ENCODE results near the gene FAM169A. TPM values are rescaled to one million over a fixed set of nuclear protein-coding genes. Genes with fewer than 3 reads are reported as not detected.
"Not testable (repeated sequence)": the region's sequence is repeated elsewhere in the genome, so short reads cannot be mapped to it uniquely, and the experiment has no call there.

Gene FAM169A, protein sequence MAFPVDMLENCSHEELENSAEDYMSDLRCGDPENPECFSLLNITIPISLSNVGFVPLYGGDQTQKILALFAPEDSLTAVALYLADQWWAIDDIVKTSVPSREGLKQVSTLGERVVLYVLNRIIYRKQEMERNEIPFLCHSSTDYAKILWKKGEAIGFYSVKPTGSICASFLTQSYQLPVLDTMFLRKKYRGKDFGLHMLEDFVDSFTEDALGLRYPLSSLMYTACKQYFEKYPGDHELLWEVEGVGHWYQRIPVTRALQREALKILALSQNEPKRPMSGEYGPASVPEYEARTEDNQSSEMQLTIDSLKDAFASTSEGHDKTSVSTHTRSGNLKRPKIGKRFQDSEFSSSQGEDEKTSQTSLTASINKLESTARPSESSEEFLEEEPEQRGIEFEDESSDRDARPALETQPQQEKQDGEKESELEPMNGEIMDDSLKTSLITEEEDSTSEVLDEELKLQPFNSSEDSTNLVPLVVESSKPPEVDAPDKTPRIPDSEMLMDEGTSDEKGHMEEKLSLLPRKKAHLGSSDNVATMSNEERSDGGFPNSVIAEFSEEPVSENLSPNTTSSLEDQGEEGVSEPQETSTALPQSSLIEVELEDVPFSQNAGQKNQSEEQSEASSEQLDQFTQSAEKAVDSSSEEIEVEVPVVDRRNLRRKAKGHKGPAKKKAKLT
- total RNA-seq = 6.5 TPM
- long read RNA-seq, full-length matches to known transcripts = 2 of 7 reads
- long read RNA-seq, partial matches to known transcripts = 0 of 7 reads
- long read RNA-seq, other reads (novel, unspliced or antisense) = 5 of 7 reads

DNA sequence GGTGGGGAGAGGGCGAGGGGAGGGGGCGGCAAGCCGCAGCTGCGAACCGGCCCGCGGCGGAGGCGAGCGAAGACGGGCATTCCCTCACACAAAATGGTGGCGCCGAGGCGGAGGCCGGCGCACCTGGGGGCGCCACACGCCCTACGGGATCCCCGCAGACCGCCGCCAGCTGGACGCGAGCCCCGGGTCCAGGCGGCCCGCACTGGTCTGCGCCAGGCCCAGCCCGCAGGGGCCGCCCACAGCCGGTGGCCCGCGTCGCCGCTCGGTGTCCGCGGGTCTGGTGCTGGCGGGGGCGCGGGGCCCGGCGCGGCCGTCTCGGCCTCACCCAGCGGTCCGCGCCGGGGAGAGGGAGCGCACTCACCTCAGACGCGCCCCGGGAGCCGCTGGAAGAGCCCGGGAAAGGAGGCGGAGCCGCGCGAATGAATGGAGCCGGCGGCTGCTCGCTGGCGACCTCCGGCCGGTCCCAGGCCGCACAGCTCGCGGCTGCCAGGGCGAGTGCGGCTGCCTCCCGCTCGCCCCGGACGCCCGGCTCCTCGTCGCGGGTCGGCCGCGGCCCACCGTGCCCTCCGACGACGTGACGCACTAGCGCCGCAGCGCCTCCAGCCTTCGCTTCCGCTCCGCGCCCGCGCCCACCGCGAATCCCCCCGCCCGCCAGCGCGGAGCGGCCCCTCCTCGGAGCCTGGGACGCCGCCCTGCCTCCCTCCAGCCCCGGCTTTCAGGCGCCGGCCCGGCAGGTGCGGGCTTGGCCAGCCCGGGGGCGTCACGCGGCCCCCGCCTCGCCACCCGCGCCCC, at the start of gene FAM169A:
TSS of gene FAM169A (minus strand) at position 584 of the 792 bp plus-strand sequence. CDS start 24,711 bp downstream, outside the sequence.
- DNase-seq (ENCODE audit: low spot score) = no peak
- intact Hi-C loops (cut with DNase I) = no loop called here

DNA sequence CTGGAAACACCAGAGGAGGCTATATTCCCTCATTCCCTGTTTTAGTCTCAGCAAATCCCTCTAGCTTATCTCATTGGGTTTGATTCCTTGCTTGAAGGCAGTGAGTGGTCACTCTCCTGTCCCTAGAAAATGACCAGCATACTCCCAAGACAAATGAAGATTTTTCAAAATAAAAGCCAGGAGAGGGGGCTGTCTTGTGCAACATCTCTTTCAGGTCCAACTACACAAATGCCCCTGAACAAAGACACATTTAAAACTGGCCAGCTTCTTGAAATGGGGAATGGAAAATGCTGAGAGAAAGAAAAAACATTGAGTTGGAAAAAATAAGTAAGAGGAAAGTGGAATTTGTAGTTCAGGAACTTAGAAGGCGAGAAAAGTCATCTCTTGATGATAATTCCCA, 49.3 kb upstream of the FAM169A start:
- intact Hi-C loops (cut with DNase I) = loop anchor here (5.0 kb wide), 1 partner anchor 243 kb away; no protein-coding TSS in a partner anchor
- DNase-seq (ENCODE audit: low spot score) = no peak

DNA sequence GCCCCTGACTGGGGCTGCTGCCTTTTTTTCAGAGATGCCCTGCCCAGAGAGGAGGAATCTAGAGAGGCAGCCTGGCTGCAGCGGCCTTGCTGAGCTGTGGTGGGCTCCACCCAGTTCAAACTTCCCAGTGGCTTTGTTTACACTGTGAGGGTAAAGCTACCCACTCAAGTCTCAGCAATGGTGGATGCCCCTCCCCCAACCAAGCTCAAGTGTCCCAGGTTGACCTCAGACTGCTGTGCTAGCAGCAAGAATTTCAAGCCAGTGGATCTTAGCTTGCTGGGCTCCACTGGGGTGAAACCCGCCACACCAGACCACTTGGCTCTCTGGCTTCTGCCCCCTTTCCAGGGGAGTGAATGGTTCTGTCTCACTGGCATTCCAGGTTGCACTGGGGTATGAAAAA, 45.2 kb upstream of the FAM169A start:
- DNase-seq (ENCODE audit: low spot score); intact Hi-C loops (cut with DNase I): not testable (repeated sequence)

DNA sequence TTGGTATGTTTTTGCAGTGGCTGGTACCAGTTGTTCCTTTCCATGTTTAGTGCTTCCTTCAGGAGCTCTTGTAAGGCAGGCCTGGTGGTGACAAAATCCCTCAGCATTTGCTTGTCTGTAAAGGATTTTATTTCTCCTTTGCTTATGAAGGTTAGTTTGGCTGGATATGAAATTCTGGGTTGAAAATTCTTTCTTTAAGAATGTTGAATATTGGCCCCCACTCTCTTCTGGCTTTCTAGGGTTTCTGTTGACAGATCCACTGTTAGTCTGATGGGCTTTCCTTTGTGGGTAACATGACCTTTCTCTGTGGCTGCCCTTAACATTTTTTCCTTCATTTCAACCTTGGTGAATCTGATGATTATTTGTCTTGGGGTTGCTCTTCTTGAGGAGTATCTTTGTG, 43.7 kb upstream of the FAM169A start:
- intact Hi-C loops (cut with DNase I); DNase-seq (ENCODE audit: low spot score): not testable (repeated sequence)

DNA sequence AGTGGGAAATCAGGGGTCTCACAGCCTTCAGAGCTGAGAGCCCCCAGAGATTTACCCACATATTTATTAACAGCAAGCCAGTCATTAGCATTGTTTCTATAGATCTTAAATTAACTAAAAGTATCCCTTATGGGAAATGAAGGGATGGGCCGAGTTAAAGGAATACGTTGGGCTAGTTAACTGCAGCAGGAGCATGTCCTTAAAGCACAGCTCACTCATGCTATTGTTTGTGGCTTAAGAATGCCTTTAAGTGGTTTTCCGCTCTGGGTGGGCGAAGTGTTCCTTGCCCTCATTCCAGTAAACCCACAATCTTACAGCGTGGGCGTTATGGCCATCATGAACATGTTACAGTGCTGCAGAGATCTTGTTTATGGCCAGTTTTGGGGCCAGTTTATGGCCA, 42.0 kb upstream of the FAM169A start:
- DNase-seq (ENCODE audit: low spot score); intact Hi-C loops (cut with DNase I): not testable (repeated sequence)

DNA sequence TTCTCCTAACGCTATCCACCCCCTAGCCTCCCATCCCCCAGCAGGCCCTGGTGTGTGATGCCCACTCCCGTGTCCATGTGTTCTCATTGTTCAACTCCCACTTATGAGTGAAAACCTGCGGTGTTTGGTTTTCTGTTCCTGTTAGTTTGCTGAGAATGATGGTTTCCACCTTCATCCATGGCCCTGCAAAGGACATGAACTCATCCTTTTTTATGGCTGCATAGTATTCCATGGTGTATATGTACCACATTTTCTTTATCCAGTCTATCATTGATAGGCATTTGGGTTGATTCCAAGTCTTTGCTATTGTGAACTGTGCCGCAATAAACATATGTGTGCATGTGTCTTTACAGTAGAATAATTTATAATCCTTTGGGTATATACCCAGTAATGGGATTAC, 38.5 kb upstream of the FAM169A start:
- intact Hi-C loops (cut with DNase I); DNase-seq (ENCODE audit: low spot score): not testable (repeated sequence)

DNA sequence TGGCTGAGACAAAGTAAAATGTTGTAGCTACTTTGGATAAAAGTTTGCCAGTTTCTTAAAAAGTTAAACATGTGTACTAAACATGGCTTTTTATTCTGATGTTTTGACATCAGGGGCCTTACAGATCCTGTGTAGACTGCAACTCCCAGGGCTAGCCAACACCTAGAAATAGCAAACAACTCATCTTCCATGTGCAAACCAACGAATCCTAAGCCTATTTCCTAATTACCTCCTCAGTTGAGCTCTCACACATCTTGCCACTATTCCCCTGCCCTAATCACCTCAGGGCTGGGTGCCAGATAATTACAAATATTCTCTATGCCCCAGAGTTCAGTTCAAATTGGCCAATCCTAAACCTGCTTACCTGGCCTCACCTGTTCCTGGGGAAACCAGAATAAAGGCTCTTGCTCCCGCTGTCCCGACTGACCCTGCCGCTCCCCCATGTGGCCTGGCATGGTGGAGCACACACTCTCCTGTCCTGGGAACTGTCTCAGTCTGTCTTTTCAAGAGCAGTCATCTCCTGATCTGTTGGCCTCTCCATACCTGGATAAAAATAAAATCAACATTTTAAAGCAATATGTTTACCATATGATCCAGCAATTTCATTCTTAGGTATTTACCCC, 37.1 kb upstream of the FAM169A start:
- intact Hi-C loops (cut with DNase I) = no loop called here
- no peak for DNase-seq (ENCODE audit: low spot score)

DNA sequence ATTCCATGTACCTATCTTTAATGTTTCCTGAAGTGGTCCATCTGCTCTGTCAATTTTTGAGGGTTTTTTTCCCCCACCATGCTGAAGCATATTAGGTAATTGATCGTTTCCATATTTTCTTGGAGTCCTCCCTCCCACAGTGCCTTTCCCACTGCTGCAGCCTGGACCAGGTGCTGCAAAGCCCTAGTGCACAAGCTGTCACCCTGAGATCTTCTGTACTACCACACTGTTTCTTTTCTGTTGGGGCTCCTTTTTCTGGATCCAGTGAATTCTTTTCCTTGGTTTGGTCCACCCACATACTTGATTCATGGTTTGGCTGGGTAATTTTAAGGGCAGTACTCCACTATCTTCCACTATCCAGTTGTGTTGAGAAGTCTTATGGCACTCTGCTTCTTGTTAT, 30.9 kb upstream of the FAM169A start:
- intact Hi-C loops (cut with DNase I) = no loop called here
- DNase-seq (ENCODE audit: low spot score) = no peak

DNA sequence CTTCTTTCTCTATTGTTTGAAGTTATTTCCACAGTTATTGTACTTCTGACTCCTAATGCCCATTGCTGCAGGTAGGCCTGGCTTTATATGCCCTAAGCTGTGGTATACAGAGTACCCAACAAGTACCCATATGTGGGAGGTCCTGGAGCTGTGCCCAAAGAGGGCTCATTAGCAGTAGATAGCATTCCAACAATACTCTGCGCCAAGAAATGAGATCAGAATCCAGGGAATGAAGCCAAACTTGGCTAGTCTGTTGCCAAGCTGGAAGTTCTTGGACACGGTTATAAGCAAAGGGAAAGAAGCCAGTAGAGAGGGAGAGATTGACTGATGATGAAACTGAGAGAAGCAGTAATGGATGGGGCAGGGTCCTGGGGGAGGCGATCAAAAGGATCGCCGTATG, 29.7 kb upstream of the FAM169A start:
- intact Hi-C loops (cut with DNase I) = no loop called here
- DNase-seq (ENCODE audit: low spot score) = peak; percentile 85

DNA sequence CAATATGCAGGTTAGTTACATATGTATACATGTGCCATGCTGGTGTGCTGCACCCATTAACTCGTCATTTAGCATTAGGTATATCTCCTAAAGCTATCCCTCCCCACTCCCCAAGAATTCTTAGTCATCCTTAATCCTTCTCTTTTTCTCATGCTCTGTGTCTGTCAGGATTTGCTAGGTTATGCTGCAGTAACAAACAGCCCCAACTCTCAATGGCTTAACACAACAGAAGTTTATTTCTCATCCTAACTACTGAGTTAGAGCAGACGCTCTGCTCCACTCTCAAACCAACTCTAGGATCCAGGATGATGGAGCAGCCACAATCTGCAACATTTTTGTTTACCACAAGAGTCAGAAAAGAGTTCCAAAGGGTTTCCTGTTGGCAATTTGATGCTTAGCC, 28.2 kb upstream of the FAM169A start:
- no peak for DNase-seq (ENCODE audit: low spot score)
- intact Hi-C loops (cut with DNase I) = no loop called here

DNA sequence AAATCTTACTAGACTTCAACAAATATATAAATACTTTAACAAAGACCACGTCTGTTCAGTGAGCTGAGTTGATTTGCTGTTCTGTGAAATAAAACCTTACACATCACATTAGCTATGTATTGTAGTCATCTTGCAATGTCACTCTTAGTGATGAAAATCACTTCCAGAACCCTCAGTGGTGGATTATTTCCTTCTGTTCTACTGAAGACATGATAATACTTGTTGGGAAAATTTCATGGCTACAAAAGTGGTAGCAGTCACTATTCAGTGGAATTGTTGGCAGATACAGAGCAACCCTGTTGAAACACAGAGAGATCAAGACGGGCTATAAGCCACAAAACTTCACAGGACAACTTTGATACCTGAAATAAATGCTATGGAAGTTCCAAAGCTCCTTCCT, 26.7 kb upstream of the FAM169A start:
- intact Hi-C loops (cut with DNase I) = no loop called here
- no peak for DNase-seq (ENCODE audit: low spot score)

DNA sequence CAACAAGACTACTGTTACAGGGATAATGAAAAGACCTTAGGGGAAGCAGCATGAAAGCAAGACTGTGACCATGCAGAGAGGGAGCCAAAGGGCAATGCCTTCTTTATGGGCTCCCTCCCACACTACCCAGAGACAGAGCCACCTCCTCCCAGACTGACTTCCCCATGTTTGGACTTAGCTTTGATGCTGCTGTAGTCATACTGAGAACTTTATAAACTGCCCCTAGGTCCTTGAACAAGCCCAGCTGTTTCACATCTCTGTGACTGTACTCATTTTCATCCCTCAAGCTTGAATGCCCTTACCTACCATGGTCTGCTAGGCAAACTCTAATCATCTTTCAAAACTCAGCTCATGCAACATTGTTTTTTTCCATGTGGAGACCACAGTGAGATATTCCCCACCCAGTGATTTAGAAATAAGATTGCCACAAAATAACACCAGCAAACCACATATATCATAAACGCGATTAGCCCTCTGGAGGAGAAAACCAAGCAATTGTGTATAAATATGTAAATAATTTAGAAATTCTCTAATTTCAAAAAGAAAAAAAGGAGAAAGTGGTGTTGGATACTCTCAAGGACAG, 23.4 kb upstream of the FAM169A start:
- DNase-seq (ENCODE audit: low spot score) = no peak
- intact Hi-C loops (cut with DNase I) = no loop called here

DNA sequence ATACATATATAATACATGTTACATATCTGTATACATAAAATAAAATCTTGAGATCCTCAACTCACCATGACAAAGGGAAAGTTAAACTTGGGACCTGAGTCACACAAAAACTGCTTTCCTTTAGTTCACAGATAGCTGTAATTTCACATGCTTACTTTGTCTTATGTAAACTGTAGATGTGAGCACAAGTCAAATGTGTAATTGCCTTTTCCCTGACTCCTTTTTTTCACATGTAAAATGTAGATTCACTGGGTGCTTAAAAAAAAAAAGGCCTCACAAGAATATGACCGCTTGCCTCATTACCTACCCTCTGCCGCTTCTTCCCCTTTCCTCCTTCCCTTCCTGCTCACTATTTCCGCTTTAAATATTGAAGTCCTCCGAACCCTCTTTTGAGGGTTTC, 21.9 kb upstream of the FAM169A start:
- intact Hi-C loops (cut with DNase I) = no loop called here
- DNase-seq (ENCODE audit: low spot score) = no peak

DNA sequence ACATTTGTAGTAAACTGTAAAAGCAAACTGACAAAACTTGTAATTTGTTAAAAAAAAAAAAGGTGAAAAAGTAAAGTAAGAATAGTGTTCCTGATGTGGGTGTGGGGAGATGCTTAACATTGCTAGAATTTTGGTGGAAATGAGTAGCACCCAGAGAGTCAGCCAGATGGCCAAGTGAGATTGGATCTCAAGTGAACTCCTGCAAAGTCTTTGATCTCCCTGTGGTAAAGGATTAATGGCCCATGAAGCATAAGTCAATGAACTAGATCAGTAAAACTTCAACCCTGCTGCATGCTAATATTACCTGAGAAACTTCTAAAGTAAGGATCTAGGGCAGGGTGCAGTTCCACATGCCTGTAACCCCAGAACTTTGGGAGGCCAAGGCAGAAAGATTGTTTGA, 19.0 kb upstream of the FAM169A start:
- DNase-seq (ENCODE audit: low spot score) = no peak
- intact Hi-C loops (cut with DNase I) = no loop called here

DNA sequence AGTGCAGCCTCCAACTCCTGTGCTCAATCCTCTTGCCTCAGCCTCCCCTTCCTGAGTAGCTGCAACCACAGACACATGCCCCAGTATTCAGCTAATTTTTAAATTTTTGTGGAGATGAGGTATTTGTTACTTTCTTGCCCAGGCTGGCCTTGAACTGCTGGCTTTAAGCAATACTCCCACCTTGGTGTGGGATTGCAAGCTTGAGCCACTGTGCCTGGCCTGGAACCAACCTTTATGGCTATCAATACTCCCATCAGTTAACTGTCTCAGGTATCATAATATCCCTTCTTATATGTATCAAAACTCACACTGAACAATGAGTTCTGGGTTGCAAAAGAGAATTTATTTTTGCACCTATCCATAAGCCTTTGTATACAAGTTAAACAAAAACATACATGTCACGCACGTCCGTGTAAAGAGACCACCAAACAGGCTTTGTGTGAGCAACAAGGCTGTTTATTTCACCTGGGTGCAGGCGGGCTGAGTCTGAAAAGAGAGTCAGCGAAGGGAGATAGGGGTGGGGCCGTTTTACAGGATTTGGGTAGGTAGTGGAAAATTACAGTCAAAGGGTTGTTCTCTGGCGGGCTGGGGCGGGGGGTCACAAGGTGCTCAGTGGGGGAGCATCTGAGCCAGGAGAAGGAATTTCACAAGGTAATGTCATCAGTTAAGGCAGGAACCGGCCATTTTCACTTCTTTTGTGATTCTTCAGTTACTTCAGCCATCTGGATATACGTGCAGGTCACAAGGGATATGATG, 16.4 kb upstream of the FAM169A start:
- intact Hi-C loops (cut with DNase I); DNase-seq (ENCODE audit: low spot score): not testable (repeated sequence)

DNA sequence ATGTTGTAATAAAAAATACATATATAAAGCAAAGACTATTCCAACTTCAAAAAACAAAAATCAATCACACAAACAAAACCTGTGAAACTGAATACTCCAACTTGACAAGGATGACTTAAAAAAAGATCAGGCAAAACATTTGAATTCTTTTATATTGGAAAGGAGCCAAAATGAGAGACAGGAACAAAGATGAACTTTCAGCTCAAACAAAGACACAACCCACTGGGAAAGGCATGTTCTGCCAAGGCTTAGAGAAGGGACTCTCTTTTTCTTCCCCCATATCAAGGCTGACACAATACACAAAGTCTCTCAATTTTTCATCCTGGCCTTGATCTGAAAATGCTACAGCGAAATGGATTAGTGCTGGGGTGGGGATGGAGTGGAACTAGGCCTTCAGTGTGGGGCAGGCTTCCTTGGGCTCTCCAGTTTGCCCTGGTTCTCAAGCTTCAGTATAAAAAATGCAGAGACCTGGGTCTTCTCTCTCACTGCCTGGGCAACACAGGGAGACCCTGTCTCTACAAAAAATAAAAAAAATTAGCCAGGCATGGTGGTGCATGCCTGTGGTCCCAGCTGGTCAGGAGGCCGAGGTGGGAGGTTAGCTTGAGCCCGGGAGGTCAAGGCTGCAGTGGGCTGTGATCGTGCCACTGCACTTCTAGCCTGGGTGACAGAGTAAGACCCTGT, 11.6 kb upstream of the FAM169A start:
- no peak for DNase-seq (ENCODE audit: low spot score)
- intact Hi-C loops (cut with DNase I) = no loop called here

DNA sequence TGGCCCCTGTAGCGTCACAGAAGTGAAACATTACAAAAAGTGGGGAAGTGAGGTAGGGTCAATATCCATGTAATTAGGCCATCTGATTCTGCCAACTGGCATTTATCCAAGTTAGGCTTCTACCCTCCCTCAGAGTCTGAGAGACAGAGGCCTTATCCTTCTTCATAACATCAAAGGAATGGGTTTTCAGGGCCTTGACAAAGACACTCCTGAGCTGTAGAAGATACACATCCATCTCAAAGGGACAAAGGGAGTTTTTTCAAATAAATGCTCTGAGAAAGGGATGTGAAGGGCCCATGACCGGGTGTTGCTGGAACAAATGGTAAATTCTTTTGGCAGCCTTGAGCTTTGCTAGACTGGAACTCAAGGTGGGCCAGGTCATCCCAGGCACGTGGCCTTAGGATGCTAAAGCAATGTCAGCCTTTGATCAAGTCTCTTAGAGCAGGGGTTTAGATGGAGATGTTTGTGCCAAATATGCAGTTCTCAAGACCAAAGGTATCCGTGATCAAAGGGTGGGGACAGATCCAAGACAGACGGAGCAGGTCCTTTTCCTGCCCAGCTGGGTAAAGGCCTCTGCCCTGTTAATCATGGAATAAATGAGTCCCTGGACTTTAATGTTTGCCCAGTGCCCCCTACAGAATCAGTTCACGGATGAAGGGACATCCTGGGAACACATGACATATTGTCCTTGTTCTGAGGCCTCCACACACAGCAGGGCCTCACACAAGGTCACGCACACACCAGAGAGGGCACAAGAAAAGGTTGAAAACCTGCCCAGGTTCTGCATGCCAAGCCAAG, 10.0 kb upstream of the FAM169A start:
- intact Hi-C loops (cut with DNase I) = no loop called here
- no peak for DNase-seq (ENCODE audit: low spot score)
